Measurements from ENCODE around the gene RAPGEF1. TPM values are rescaled to one million over a fixed set of nuclear protein-coding genes. Genes with fewer than 3 reads are reported as not detected.

RAPGEF1 gene
- total and polyA plus RNA-seq, 9 of the 15 experiments (the other 6 are each of a cell fraction or from before 2014, with no cell fraction given), result 0.06 to 44.1 (median 19.9) TPM

- no peak for TF ChIP-seq NR4A1 (CRISPR knock-in tag; IDR thresholded peaks at IDR 0.05)
- TF ChIP-seq NR4A1 (tag; IDR thresholded peaks at IDR 0.05), result no peak
- TF ChIP-seq GABPB1 (CRISPR knock-in tag; IDR thresholded peaks at IDR 0.05), result no peak
- TF ChIP-seq ELF4 (CRISPR knock-in tag; IDR thresholded peaks at IDR 0.05), result no peak
- TF ChIP-seq ZNF518B (CRISPR knock-in tag; IDR thresholded peaks at IDR 0.05), result no peak
- no peak for TF ChIP-seq ZNF589 (CRISPR knock-in tag; IDR thresholded peaks at IDR 0.05; ENCODE audit: low read depth)
- no peak for TF ChIP-seq U2AF2 (optimal IDR thresholded peaks at IDR 0.05; ENCODE audit: low read depth, low read length)
- no peak for TF ChIP-seq E2F6 (IDR thresholded peaks at IDR 0.05; ENCODE audit: borderline replicate concordance in 1 of 2, extremely low read depth in 1 of 2, insufficient read depth in 1 of 2, insufficient read length in 1 of 2, low read depth in 1 of 2, low read length in 1 of 2, poor library complexity in 1 of 2, severe bottlenecking in 1 of 2)
- TF ChIP-seq XRCC3 (IDR thresholded peaks at IDR 0.05), result no peak
- no peak for TF ChIP-seq FOXJ2 (tag; IDR thresholded peaks at IDR 0.05)
- TF ChIP-seq ZNF717 (CRISPR knock-in tag; IDR thresholded peaks at IDR 0.05), result no peak
Measured at GRCh38 chr9:131619680-131620079, 120.2 kb downstream of the RAPGEF1 start (continued).
